Ramos (cell line): ENCODE measurements around the gene IP6K3.

Source experiments
- in situ Hi-C: fragments of 300-500 bp; cut with MboI; formaldehyde crosslinking; loops from one replicate; pipeline ENCODE4 v1.14.3; 2022; ENCODE audit warnings: low sequenced_read_pairs; ENCODE audit not compliant: unreplicated experiment

Gene IP6K3

DNA sequence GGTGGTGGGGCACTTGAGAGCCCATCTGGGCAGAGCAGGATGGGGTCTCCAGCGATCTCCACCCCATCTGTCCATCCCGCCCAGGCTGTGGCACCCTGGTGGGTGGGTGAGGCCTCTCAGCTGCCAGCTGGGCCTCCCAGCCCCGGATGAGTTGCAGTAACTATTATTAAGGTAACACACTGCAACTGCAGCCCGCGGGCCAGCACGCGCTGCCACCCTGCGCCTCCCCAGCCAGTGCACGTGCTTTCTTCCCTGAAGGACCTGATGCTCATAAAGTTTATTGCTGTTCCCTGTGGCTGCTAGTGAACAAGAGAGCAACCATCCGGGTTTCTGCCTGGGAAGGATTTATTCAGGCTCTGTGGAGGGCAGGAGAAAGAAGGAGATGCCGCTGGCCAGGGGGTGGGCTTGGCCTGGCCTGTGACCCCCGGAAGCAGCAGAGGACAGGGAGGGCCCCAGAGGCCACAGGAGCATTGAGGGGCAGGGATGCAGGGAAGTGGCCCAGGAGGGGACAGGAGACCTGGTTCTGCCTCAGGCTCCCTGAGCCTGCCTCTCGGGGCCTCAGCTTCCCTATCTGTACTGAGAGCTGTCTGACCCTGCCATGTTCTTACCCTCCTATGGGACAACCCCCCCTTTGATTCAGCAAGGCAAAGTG lies 1.7 kb downstream of the IP6K3 start:
- in situ Hi-C loops: no loop called here

DNA sequence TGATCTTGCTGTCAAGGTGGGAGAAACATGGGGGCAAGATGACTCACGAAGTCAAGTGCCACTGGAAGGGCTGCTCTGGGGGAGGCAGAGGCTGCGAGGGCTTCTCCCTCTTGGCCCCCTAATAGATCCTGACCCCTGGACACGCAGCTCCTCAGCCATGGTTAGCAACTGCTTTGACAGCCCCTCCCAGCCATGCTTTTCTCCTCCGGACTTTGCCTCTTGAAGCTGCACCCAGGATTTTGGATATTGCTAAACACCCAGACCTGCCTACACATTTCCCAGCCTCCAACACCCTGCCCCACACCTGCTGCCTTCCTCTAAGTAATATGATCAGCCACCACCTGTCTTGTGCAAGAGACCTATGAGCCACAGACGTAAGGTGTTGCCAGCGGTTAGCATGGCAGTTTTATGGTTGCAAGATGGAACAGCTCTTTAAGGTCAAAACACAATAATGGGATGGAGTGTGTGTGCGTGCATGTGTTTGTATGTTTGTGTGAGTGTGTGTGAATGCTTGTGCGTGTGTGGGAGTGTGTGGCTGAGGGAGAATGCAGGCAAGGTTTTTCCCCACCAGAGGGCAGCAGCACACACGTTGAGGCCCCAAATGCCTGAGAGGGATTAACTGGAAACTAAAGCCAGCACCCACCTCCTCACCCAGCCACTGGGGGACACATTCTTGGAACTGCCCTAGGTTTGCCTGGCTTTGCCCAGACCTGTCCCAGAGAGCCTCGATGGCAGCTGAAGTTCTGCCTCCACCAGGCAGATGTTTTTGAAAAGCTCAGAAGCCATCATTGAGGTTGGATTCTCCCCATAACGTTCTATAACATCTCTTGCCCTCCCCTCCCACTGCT lies 2.5 kb downstream of the IP6K3 start:
- in situ Hi-C loops: no loop called here

DNA sequence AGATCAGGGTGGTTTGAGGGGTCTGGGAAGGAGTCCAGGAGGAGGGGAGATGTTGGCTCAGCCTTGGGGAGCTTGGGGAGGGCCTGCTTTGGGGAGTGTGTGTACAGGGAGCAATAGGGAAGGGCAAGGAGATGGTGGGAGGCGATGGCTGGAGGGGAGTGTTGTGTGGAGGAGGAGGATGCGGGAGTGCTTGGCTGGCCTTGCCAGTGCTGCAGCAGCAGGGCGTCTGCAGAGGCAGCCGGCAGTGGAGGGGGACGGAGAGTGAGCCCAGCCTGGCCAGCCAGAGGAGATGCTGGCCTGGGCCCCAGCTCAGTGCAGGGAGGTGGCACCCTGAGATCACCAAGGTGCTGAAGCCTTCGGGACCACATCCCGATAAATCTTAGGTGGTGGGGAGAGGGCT lies 3.9 kb downstream of the IP6K3 start:
- in situ Hi-C loops: no loop called here

GRCh38 chr6:33742092-33742491 lies 4.6 kb downstream of the IP6K3 start:
- in situ Hi-C loops: no loop called here

- in situ Hi-C loops: no loop called here
These were observed 5.9 kb downstream of the IP6K3 start for GRCh38 chr6:33740794-33741193.

- in situ Hi-C loops: no loop called here
These were observed 6.5 kb downstream of the IP6K3 start for GRCh38 chr6:33740204-33740608.

DNA sequence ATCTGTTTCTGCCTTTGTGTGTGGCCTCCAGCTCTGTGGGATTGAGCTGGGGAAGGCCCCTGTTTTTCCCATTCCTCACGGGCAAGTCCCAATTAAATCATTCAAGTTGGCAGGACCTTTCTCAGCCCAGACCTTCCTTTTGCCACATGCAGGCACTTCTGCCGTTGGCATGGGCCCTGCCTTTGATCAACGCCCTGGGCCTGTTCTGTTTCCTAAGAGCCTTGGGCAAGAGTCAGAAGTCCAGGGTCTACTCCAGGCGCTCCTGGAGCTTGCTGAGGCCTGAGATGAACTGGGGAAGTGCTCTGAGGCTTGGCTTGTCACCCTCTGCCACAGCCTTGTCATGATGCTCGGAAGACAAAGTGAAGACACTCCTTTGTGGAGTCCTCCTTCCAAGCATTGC lies 7.1 kb downstream of the IP6K3 start:
- in situ Hi-C loops: no loop called here

GRCh38 chr6:33738879-33739278 lies 7.8 kb downstream of the IP6K3 start:
- in situ Hi-C loops: no loop called here

DNA sequence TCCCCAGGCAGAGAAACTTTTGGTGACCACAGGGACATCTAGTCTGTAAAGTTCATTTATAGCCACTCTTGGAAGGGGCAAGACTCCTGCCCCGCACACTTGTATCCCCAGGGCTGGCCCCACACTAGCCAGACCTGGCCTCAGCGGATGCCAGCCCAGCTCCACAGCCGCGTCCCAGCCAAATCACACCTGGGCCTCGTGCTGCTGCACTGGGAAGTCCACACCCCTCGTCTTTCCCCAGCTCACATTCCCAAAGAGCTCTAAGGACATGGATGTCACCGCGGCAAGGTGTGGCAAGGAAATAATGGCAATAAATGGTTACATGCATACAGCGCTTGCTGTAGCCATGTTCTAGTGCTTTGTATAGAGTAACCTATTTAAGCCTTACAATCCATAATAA lies 8.6 kb downstream of the IP6K3 start:
- in situ Hi-C loops: no loop called here

GRCh38 chr6:33737267-33738026 lies 9.3 kb downstream of the IP6K3 start:
- in situ Hi-C loops: no loop called here

GRCh38 chr6:33735216-33735615 lies 11.5 kb downstream of the IP6K3 start:
- in situ Hi-C loops: no loop called here

- in situ Hi-C loops: no loop called here
These were observed 13.0 kb downstream of the IP6K3 start for GRCh38 chr6:33733709-33734007.

- in situ Hi-C loops: no loop called here
These were observed 13.6 kb downstream of the IP6K3 start for GRCh38 chr6:33732817-33733708.

- in situ Hi-C loops: no loop called here
These were observed 14.3 kb downstream of the IP6K3 start for GRCh38 chr6:33732385-33732784.

- in situ Hi-C loops: no loop called here
These were observed 14.9 kb downstream of the IP6K3 start for GRCh38 chr6:33731751-33732282.

DNA sequence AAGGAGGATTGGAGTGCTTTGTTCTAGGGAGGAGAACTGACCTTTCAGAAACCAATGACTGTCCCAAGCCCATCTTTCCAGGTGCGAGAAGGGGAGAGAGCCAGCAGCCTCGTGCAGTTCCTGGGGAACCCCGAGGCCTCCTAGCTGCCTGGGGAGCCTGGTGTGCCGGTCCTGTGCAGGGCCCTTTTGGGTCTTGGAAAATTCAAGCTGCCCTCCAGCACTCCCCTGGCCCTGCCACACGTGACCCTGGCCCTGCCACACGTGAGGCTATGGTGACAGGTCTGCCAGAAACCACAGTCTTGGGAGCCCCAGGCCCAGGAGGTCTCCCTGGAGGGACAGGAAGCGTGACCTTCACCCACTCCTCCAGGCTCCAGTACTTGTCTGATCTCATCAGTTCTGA lies 15.7 kb downstream of the IP6K3 start:
- in situ Hi-C loops: no loop called here

GRCh38 chr6:33730611-33731010 lies 16.1 kb downstream of the IP6K3 start:
- in situ Hi-C loops: no loop called here

DNA sequence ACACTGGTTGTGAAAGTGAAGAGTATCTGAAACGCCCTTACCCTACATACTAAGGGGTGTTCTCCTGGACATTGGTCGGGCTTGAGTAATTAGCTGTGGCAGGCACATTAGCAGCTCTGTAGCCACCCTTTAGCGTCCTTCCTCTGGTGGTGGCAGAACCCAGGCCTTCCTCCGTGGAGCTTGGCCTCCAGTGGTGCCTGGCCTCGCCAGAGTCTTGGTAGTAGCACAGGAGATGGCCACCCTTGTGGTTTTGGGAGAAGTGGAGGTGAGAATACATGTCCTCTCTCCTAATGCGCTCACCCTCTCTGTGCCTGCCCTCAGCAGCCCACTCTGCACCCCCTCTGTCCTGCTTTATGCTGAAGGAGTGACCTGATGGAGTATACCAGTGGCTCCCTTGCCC lies 17.6 kb downstream of the IP6K3 start:
- in situ Hi-C loops: no loop called here

- in situ Hi-C loops: no loop called here
These were observed 18.3 kb downstream of the IP6K3 start for GRCh38 chr6:33728438-33728837.

GRCh38 chr6:33727932-33728331 lies 18.8 kb downstream of the IP6K3 start:
- in situ Hi-C loops: no loop called here
